Measurements from ENCODE around the gene RBMX.
"Not testable (repeated sequence)": the region's sequence is repeated elsewhere in the genome, so short reads cannot be mapped to it uniquely, and the experiment has no call there.

Gene RBMX

GRCh38 chrX:136896121-136896914 is 15.8 kb upstream of the RBMX start:
- TF ChIP-seq POLR2A (IDR thresholded peaks at IDR 0.05; ENCODE audit: extremely low read depth, insufficient read length) = no peak
- TF ChIP-seq MAX (IDR thresholded peaks at IDR 0.05; ENCODE audit: low read depth, low read length) = no peak
- DNase-seq (ENCODE audit: low read depth) = no peak
- no peak overlapping the region for H3K4me3 ChIP-seq (ENCODE audit: low read depth, low read length)

DNA sequence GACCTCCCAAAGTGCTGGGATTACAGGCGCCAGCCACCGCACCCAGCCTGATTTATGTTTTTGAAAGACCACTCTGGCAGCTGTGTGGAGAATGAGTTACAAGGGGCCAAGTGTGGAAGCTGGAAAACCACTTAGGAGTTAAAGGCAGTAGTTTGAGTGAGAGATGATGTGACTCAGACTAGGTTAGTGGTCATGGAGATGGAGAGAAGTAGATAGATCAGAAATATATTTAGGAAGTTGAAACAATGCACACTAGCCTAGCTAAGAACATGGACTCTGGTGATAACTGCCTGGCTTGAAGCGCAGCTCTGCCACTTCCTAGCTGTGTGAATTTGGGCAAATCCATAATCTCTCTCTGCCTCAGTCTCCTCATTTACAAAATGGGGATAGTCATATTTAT is 11.9 kb upstream of the RBMX start:
- no peak overlapping the region for H3K4me3 ChIP-seq (ENCODE audit: low read depth, low read length)
- no peak for DNase-seq (ENCODE audit: low read depth)
- no peak for TF ChIP-seq POLR2A (IDR thresholded peaks at IDR 0.05; ENCODE audit: extremely low read depth, insufficient read length)
- TF ChIP-seq MYC (IDR thresholded peaks at IDR 0.05; ENCODE audit: low read depth, low read length) = no peak
- TF ChIP-seq MAX (IDR thresholded peaks at IDR 0.05; ENCODE audit: low read depth, low read length) = no peak
- TF ChIP-seq, protein P1, sequence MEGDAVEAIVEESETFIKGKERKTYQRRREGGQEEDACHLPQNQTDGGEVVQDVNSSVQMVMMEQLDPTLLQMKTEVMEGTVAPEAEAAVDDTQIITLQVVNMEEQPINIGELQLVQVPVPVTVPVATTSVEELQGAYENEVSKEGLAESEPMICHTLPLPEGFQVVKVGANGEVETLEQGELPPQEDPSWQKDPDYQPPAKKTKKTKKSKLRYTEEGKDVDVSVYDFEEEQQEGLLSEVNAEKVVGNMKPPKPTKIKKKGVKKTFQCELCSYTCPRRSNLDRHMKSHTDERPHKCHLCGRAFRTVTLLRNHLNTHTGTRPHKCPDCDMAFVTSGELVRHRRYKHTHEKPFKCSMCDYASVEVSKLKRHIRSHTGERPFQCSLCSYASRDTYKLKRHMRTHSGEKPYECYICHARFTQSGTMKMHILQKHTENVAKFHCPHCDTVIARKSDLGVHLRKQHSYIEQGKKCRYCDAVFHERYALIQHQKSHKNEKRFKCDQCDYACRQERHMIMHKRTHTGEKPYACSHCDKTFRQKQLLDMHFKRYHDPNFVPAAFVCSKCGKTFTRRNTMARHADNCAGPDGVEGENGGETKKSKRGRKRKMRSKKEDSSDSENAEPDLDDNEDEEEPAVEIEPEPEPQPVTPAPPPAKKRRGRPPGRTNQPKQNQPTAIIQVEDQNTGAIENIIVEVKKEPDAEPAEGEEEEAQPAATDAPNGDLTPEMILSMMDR (IDR thresholded peaks at IDR 0.05; ENCODE audit: low read depth, low read length) = no peak

GRCh38 chrX:136890596-136890995 is 10.1 kb upstream of the RBMX start:
- not testable (repeated sequence) for H3K4me3 ChIP-seq (ENCODE audit: low read depth, low read length); DNase-seq (ENCODE audit: low read depth)

GRCh38 chrX:136889269-136889668 is 8.7 kb upstream of the RBMX start:
- no peak for DNase-seq (ENCODE audit: low read depth)
- TF ChIP-seq MAX (IDR thresholded peaks at IDR 0.05; ENCODE audit: low read depth, low read length) = no peak
- no peak overlapping the region for H3K4me3 ChIP-seq (ENCODE audit: low read depth, low read length)

DNA sequence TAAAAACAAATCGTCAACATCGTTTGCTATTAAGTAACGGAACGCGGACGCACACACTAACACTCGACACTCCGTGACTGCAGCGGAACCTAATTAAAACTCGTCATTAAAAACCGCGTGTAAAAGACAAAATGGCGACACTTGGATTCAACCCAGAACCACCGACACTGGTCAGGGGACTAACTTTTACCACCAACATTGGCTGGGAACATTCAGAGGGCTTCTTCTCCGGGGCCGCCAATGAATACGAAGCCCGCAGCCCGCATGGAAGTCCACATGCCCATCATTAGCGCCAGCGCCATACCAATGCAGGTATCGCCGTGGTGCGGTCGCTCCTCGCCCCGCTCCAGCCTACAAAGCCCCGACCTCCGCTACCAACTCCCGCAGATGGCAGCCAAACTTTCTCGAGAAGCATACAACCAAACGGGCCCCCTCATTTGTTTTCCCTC is 498 bp downstream of the RBMX start:
- TF ChIP-seq POLR2A (IDR thresholded peaks at IDR 0.05; ENCODE audit: extremely low read depth, insufficient read length) (no peak), MAX (IDR thresholded peaks at IDR 0.05; ENCODE audit: low read depth, low read length) (no peak), MYC (IDR thresholded peaks at IDR 0.05; ENCODE audit: low read depth, low read length) (no peak; the same call in 1 of the 2 replicates)
- TF ChIP-seq, protein P1 (IDR thresholded peaks at IDR 0.05; ENCODE audit: low read depth, low read length) = no peak
- DNase-seq (ENCODE audit: low read depth) = peak; percentile 48

DNA sequence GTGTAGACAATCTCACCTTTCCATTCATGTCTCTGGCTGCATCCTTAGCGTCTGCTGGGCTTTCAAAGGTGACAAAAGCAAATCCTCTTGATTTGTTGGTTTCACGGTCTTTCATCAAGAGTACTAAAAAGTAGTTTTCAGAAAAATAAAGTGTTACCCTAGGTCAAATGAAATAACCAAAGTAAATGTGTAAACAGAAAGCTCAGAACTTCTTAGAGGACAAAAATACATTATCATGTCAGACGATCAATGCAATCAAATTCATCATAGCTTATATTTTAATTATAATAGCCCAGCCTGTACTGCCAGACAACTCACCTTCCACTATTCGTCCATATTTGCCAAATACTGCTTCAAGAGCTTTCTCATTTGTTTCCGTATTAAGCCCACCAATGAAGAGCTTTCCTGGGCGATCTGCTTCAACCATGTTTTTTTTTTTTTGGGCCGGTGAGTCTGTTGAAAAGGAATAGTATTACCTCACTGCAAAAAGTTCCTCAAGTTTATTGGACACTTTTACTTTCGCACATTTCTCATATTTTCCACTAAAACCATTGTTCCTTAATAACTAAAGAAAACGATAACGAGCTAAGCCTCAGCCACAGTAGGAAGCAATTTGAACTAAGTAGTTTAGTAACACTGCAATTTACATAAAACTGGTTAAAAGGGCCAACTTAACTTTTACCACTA is 1.4 kb downstream of the RBMX start:
- TF ChIP-seq POLR2A (IDR thresholded peaks at IDR 0.05; ENCODE audit: extremely low read depth, insufficient read length) = no peak
- no peak for TF ChIP-seq MAX (IDR thresholded peaks at IDR 0.05; ENCODE audit: low read depth, low read length)
- TF ChIP-seq MYC (IDR thresholded peaks at IDR 0.05; ENCODE audit: low read depth, low read length) = no peak
- TF ChIP-seq, protein P1 (IDR thresholded peaks at IDR 0.05; ENCODE audit: low read depth, low read length) = no peak
- H3K4me3 ChIP-seq (ENCODE audit: low read depth, low read length) = peak overlapping the region; percentile 100
- DNase-seq (ENCODE audit: low read depth) = no peak

More for the DNA sequence above, 498 bp downstream of the RBMX start:
- peak overlapping the region; percentile 100 for H3K4me3 ChIP-seq (ENCODE audit: low read depth, low read length)

GRCh38 chrX:136878423-136878822 is 2.1 kb downstream of the RBMX start:
- peak overlapping the region; percentile 100 for H3K4me3 ChIP-seq (ENCODE audit: low read depth, low read length)
- no peak for DNase-seq (ENCODE audit: low read depth)
- TF ChIP-seq MYC (IDR thresholded peaks at IDR 0.05; ENCODE audit: low read depth, low read length) = no peak
- TF ChIP-seq MAX (IDR thresholded peaks at IDR 0.05; ENCODE audit: low read depth, low read length) = no peak
- TF ChIP-seq, protein P1 (IDR thresholded peaks at IDR 0.05; ENCODE audit: low read depth, low read length) = no peak
- no peak for TF ChIP-seq POLR2A (IDR thresholded peaks at IDR 0.05; ENCODE audit: extremely low read depth, insufficient read length)

DNA sequence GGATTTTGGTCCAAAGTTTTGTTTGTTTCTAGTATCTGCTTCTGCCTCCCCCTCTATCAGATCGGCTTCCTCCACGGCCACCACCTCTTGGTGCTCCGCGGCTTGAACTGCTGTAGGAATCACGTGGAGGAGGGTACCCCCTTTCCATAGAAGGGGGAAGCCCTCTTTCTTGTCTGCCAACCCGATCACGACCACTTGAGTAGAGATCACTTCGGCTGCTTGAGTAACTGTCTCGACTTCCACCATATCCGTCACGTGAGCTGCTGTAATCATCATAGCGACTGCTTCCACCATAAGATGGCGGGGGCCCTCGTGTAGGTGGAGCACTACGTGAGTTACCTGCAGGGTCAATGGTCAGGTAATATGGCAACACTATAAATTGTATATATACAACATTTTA is 6.4 kb downstream of the RBMX start:
- DNase-seq (ENCODE audit: low read depth); H3K4me3 ChIP-seq (ENCODE audit: low read depth, low read length): not testable (repeated sequence)

GRCh38 chrX:136873210-136873609 is 7.3 kb downstream of the RBMX start:
- DNase-seq (ENCODE audit: low read depth); H3K4me3 ChIP-seq (ENCODE audit: low read depth, low read length): not testable (repeated sequence)
